ENCODE data around the gene PDE4A.

The PDE4A gene

GRCh38 chr19:10516671-10517286 is 96.4 kb downstream of the PDE4A start:
- no peak for DNase-seq

- no peak for DNase-seq
Measured at GRCh38 chr19:10517361-10517759, 97.0 kb downstream of the PDE4A start, which contains the start of gene S1PR5. Gene S1PR5 (minus strand): TSS chr19:10517447. CDS start chr19:10515011, 2,436 bp downstream.

GRCh38 chr19:10517760-10518443 is 97.6 kb downstream of the PDE4A start:
- DNase-seq = no peak

GRCh38 chr19:10518444-10519361 is 98.4 kb downstream of the PDE4A start:
- no peak for DNase-seq
